GM12892 (cell line): ENCODE measurements around the gene ADIG.

Source experiments
- POLR2A ChIP-seq: IDR thresholded peaks from 2 replicates; pipeline ENCODE4 v1.6.1; 2011; ENCODE audit warnings: low read depth, low read length, control low read depth
- POLR2AphosphoS5 ChIP-seq: IDR thresholded peaks from 2 replicates; pipeline ENCODE4 v1.6.1; 2011; ENCODE audit warnings: low read depth, low read length, control low read depth
- TAF1 ChIP-seq: IDR thresholded peaks from 2 replicates; pipeline ENCODE4 v1.6.1; 2011; ENCODE audit warnings: low read depth, mild to moderate bottlenecking, control low read depth, low read length, borderline replicate concordance

DNA sequence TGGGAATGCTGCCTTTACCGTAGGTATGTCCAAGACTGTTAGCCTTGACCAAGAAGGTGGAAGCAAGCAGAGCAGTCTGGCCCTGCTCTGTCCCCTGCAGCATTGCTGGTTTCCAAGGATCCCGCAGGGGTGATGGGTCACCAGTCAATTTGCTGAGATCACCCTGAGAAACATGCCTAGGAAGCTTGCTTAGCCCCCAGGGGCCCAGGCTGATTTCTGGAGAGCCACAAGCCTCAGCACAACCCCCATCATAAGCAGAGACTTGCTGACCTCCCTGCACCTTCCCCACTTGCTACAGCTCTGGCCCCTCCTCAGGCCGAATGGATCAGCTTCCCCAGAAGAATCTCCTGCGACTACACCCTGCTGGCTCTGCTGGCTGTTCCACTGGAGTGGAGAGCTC lies 42.1 kb downstream of the ADIG start:
- TF ChIP-seq POLR2AphosphoS5 (no peak), TAF1 (no peak), POLR2A (no peak)
